ENCODE measurements around the gene CFAP119. TPM values are rescaled to one million over a fixed set of nuclear protein-coding genes. Genes with fewer than 3 reads are reported as not detected.

CFAP119 gene
- total RNA-seq, 3 donors from 2014 or later (not counting 1 experiment from before 2014, with no cell fraction given) = 3.4 to 5.1 (median 4.9) TPM

- no peaks in the 10 kb centered on the region for H3K9me3 Mint-ChIP-seq
- H3K36me3 ChIP-seq (ENCODE audit: control insufficient read depth, insufficient read depth, low read length) = peaks cover 69% of the 10 kb centered on the region
- TF ChIP-seq, protein P1, sequence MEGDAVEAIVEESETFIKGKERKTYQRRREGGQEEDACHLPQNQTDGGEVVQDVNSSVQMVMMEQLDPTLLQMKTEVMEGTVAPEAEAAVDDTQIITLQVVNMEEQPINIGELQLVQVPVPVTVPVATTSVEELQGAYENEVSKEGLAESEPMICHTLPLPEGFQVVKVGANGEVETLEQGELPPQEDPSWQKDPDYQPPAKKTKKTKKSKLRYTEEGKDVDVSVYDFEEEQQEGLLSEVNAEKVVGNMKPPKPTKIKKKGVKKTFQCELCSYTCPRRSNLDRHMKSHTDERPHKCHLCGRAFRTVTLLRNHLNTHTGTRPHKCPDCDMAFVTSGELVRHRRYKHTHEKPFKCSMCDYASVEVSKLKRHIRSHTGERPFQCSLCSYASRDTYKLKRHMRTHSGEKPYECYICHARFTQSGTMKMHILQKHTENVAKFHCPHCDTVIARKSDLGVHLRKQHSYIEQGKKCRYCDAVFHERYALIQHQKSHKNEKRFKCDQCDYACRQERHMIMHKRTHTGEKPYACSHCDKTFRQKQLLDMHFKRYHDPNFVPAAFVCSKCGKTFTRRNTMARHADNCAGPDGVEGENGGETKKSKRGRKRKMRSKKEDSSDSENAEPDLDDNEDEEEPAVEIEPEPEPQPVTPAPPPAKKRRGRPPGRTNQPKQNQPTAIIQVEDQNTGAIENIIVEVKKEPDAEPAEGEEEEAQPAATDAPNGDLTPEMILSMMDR (IDR thresholded peaks at IDR 0.05) = no peak
- no peak overlapping the region for H3K27ac ChIP-seq (ENCODE audit: low read length)
- no peak for DNase-seq
- no peaks in the 10 kb centered on the region for H3K27me3 ChIP-seq (ENCODE audit: control insufficient read depth, insufficient read depth, low read length)
- H3K36me3 Mint-ChIP-seq = peaks cover 9% of the 10 kb centered on the region
- peak overlapping the region; percentile 31 for H3K4me3 Mint-ChIP-seq
- no peak for ATAC-seq
- intact Hi-C loops (cut with micrococcal nuclease) = loop anchor here (10.0 kb wide), 1 partner anchor 52 kb away; no protein-coding TSS in a partner anchor
- 97% methylated on average over 29 of the region's 29 CpGs for WGBS (ENCODE audit: insufficient coverage)
- H3K27ac Mint-ChIP-seq = peak overlapping the region; percentile 7 to 82
- peaks cover 53% of the 10 kb centered on the region for H3K4me1 ChIP-seq (ENCODE audit: control insufficient read depth, insufficient read depth, low read length)
- H3K4me3 ChIP-seq (ENCODE audit: low read length) = no peak overlapping the region
- H3K9me3 ChIP-seq (ENCODE audit: control insufficient read depth, insufficient read depth, low read length) = no peaks in the 10 kb centered on the region
- H3K27me3 Mint-ChIP-seq (ENCODE audit: low read depth in 2 of 2) = no peaks in the 10 kb centered on the region
- H3K4me1 Mint-ChIP-seq = peaks cover 36 to 53% of the 10 kb centered on the region in 2 donors
Measured at GRCh38 chr16:30766206-30766932, 4.5 kb upstream of the CFAP119 start.

DNA sequence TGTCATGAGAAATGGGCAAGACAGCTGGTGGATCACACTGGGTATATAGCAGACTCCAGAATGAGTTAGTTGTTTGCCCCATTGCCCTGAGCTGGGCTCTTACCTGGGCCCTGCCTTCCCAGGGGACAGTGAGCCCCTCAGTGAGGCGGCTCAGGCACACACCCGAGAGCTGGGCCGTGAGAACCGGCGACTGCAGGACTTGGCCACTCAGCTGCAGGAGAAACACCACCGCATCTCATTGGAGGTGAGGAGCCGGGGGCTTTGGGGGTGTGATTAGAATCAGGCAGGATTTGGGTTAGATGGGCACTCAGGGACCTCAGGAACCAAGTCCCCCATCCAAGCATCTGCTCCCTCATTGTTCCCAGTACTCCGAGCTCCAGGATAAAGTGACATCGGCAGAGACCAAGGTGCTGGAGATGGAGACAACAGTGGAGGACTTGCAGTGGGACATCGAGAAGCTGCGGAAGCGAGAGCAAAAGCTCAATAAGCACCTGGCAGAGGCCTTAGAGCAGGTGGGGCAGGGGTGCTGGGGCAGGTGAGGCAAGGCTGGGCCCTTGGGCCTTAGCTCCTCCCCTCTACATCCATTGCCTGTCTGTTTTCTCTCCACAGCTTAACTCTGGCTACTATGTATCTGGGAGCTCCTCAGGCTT lies 3.1 kb upstream of the CFAP119 start:
- Mint-ChIP-seq H3K9me3 (no peaks in the 10 kb centered on the region), H3K27me3 (ENCODE audit: low read depth in 2 of 2) (no peaks in the 10 kb centered on the region), H3K27ac (no peak overlapping the region), H3K36me3 (peaks cover 9% of the 10 kb centered on the region), H3K4me3 (no peak overlapping the region), H3K4me1 (peaks cover 43 to 64% of the 10 kb centered on the region in 2 donors)
- TF ChIP-seq, protein P1 (IDR thresholded peaks at IDR 0.05) = no peak
- H3K4me1 ChIP-seq (ENCODE audit: control insufficient read depth, insufficient read depth, low read length) = peaks cover 67% of the 10 kb centered on the region
- intact Hi-C loops (cut with micrococcal nuclease) = loop anchor here (5.0 to 10.0 kb wide), 2 partner anchors 50 to 157 kb away; partner anchors contain the start of gene FBXL19
- WGBS (ENCODE audit: insufficient coverage) = 98% methylated on average over 12 of the region's 12 CpGs
- no peaks in the 10 kb centered on the region for H3K9me3 ChIP-seq (ENCODE audit: control insufficient read depth, insufficient read depth, low read length)
- H3K27me3 ChIP-seq (ENCODE audit: control insufficient read depth, insufficient read depth, low read length) = no peaks in the 10 kb centered on the region
- H3K36me3 ChIP-seq (ENCODE audit: control insufficient read depth, insufficient read depth, low read length) = peaks cover 62% of the 10 kb centered on the region
- no peak overlapping the region for H3K27ac ChIP-seq (ENCODE audit: low read length)
- no peak for DNase-seq
- no peak for ATAC-seq
- H3K4me3 ChIP-seq (ENCODE audit: low read length) = no peak overlapping the region

DNA sequence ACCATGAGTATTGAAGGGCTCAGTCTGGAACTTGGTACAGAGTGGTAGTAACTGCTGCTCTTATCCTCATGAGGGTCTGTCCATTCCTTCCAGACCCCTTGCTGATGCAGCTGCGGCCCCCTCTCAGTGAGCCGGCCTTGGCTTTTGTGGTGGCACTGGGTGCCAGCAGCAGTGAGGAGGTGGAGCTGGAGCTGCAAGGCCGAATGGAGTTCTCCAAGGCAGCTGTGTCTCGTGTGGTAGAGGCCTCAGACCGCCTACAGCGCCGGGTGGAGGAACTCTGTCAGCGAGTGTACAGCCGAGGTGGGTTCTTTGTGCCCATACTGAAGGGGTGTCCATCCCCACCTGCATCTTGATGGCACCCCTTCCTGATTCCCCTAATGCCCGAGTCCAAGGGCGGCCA lies 2.2 kb upstream of the CFAP119 start:
- DNase-seq = no peak
- Histone ChIP-seq H3K4me3 (ENCODE audit: low read length) (no peak overlapping the region), H3K36me3 (ENCODE audit: control insufficient read depth, insufficient read depth, low read length) (peaks cover 55% of the 10 kb centered on the region), H3K27ac (ENCODE audit: low read length) (no peak overlapping the region), H3K4me1 (ENCODE audit: control insufficient read depth, insufficient read depth, low read length) (peaks cover 71% of the 10 kb centered on the region), H3K27me3 (ENCODE audit: control insufficient read depth, insufficient read depth, low read length) (no peaks in the 10 kb centered on the region), H3K9me3 (ENCODE audit: control insufficient read depth, insufficient read depth, low read length) (no peaks in the 10 kb centered on the region)
- intact Hi-C loops (cut with micrococcal nuclease) = loop anchor here (5.0 to 10.0 kb wide), 2 partner anchors 49 to 158 kb away; partner anchors contain the start of gene FBXL19
- H3K4me1 Mint-ChIP-seq = peaks cover 43 to 67% of the 10 kb centered on the region in 2 donors
- H3K27ac Mint-ChIP-seq = peak overlapping the region; percentile 92
- no peak for ATAC-seq
- H3K36me3 Mint-ChIP-seq = peaks cover 7% of the 10 kb centered on the region
- peak overlapping the region; percentile 95 for H3K4me3 Mint-ChIP-seq
- 93% methylated on average over 11 of the region's 11 CpGs for WGBS (ENCODE audit: insufficient coverage)
- H3K9me3 Mint-ChIP-seq = no peaks in the 10 kb centered on the region
- H3K27me3 Mint-ChIP-seq (ENCODE audit: low read depth in 2 of 2) = no peaks in the 10 kb centered on the region
- TF ChIP-seq, protein P1 (IDR thresholded peaks at IDR 0.05) = no peak
